HG02798 (cell line): Measurements from ENCODE around the gene ALKBH1.
"Not testable (repeated sequence)": the region's sequence is repeated elsewhere in the genome, so short reads cannot be mapped to it uniquely, and the experiment has no call there.

Experiments used
- ATAC-seq: cut with Tn5 transposase; IDR thresholded peaks from one replicate; pipeline ENCODE4 v1.9.1; 2021; ENCODE audit warnings: mild to moderate bottlenecking; ENCODE audit not compliant: unreplicated experiment, poor library complexity

Gene ALKBH1, protein sequence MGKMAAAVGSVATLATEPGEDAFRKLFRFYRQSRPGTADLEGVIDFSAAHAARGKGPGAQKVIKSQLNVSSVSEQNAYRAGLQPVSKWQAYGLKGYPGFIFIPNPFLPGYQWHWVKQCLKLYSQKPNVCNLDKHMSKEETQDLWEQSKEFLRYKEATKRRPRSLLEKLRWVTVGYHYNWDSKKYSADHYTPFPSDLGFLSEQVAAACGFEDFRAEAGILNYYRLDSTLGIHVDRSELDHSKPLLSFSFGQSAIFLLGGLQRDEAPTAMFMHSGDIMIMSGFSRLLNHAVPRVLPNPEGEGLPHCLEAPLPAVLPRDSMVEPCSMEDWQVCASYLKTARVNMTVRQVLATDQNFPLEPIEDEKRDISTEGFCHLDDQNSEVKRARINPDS

DNA sequence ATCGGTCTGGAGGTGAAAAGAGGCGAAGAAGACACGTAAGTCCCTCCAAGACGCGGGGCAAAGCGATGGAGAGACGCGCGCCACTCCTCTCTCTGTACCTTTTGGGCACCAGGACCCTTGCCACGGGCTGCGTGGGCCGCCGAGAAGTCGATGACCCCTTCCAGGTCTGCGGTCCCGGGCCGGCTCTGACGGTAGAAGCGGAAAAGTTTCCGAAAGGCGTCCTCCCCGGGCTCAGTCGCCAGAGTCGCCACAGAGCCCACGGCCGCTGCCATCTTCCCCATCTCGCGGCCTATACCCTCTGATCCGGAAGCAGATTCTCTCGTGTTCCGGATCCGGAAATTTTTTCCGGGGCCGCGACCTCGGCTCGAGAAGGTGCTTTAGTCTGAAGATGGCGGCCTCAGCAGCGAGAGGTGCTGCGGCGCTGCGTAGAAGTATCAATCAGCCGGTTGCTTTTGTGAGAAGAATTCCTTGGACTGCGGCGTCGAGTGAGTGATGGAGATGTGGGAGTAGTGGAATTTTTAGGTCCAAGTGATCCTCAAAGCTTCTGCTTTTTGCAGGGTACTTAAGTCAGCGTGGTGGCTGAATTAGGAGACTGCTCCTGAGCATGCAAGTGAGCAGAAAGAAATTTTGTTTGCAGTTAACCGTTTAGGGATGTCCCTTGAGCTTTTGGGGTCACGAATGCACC lies at the start of gene ALKBH1, which contains the start of gene SLIRP:
TSS of gene ALKBH1 (minus strand) at position 300 of the 685 bp plus-strand sequence. CDS start at position 281, 19 bp downstream.
TSS of gene SLIRP (plus strand) at position 380 of the 685 bp plus-strand sequence. CDS start at position 389, 9 bp downstream.
- ATAC-seq, result peak; percentile 98

DNA sequence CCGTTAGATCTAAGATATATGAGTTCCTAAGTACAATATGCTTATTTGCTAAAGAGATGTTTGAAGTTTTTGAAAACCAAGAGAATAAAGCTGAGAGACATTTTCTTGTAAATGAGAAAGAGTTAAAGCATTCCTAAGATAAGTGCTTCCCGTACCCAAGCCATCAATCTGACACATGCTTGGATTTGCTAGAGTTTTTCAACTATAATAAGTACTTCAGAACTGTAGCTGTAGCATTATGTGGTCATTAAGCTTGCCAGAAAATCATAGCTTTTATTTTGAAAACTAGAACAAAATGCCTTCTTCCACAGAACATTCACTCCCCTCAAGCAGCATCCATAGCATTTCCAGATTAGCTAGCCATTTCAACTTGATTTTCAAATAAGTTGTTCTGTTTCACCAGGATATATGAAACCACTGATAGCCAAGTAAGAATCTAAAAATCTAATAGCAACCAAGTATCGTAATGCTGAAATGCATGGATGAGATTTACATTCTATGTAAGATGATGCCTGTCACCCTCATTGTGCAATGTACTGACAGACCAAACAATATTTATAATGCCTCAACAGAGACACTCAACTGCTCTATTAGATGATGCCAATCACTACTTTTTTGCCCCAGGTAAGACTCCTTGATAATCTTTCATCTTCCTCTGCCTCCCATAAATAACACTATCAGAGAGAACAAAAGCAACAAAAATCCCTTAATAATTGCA lies 45.1 kb upstream of the ALKBH1 start:
- ATAC-seq, result no peak

DNA sequence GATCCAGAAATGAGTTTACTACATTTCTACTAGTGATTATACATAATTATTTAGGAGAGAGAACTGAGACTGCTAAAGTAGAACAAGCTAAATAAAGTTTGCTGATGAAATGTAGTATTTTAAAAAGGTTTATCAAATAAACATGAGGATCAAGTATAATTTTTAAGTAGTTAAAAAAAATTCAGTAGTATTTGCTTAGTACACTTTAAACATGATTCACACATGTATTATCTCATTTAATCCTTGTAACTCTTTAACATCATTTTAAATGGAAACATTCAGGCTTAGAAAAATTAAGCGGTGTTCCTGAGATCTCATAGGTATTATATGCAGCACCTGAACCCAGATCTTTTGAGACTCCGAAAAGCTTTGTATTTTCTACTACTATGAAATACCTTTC lies 44.4 kb upstream of the ALKBH1 start:
- ATAC-seq, result no peak

DNA sequence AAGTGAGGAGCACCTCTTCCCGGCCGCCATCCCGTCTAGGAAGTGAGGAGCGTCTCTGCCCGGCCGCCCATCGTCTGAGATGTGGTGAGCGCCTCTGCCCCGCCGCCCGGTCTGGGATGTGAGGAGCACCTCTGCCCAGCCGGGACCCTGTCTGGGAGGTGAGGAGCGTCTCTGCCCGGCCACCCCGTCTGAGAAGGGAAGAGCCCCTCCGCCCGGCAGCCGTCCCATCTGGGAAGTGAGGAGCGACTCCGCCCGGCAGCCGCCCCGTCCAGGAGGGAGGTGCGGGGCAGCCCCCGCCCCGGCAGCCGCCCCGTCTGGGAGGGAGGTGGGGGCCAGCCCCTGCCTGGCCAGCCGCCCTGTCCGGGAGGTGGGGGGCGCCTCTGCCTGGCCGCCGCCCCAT lies 39.6 kb upstream of the ALKBH1 start:
- ATAC-seq, result not testable (repeated sequence)

DNA sequence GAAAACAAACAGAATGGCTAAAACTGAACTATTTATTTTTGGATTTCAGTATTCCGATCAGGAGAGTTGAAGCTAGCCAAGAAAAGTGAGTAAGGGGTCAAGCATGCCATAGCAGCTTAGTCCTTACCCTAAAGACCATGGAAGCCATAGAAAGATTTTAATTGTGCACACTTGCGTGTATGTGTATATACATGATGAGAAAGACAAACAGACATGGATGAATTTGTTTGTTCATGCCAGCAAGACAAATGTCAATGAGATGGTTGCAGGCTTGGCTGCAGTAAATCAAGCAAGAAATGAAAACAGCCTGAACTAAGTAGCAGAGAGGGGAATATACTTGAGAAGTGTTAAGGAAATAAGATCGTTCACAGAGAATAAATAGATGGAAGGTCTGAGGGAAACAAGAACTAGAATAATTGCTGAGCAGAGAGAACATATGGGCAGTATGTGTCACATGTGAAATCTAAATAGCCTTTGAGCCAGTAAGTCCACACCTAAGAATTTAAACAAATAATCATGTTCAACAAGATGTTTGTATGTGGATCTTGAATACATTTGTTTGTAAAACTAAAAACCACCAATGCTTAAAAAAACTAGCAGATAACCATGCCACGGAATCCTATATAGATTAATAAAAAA lies 38.4 kb upstream of the ALKBH1 start:
- no peak for ATAC-seq

DNA sequence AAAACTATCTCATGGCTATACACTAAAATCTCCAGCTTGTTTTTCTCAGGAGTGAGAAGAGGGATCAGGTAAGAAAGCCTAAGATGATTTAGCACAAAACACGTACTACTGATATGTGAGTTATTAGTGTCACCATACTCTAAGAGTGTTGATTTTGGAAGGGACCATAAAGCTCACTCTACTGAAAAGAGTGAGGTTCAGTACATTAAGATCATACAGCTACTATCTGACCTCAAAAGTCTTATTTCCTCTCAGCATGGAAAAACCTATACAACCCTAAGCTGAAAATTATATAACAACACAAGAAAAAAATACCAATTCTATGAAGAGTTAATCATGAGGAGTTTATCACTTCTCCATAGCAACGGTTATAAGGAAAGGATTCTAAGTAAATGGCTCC lies 33.6 kb upstream of the ALKBH1 start:
- no peak for ATAC-seq

DNA sequence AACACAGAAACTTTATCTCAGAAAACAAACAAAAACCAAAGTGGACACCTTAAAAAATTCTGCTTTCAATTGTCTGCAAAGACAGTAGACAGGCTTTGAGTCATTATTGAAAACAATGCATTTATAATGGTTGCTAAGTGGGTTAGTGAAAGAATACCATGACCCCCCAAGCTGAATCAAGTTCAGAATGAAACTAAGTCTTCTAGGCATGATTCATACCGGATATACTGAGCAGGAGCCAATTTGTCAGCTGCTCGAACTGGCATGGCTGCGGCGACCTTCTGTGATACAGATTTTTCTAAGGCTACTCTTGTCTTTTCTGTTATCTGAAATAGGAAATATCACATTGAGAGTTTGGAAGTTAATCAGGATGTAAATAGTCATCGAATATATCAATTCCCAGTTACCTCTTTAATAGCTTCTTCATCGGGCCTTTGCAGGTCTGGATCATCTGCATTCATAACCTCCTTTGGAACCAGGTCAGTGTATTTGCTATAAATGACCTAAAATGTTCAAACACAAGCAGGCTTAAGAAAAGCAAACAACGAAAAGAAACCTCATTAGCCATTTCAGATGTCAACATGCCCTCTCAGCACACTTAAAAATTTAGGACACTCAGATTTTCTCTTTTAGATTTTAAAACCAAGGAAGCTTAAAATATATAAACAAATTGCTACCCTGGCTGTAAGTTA lies 30.9 kb upstream of the ALKBH1 start:
- no peak for ATAC-seq

DNA sequence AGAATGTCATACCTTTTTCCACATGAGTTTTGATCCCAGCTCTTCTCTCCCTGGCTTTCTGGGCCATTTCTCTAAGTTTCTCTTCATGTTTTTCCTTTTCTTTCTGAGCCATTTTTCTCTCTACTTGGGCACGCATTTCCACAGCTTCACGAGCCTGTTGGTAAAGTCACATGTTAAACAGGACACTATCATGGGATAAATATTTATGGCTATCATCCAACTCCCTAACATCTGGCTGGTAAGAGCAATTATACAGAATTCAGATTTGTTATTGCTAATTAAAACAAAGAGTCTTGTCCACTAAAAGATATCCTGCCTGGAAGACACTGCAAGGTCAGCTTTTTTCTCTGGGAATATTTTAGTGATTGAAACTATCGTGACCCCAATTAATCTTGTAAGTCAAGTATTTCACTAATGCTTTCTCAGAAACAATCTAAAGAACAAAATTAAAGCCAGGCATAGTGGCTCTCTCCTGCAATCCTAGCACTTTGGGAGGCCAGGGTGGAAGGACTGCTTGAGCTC lies 23.2 kb upstream of the ALKBH1 start:
- no peak for ATAC-seq

DNA sequence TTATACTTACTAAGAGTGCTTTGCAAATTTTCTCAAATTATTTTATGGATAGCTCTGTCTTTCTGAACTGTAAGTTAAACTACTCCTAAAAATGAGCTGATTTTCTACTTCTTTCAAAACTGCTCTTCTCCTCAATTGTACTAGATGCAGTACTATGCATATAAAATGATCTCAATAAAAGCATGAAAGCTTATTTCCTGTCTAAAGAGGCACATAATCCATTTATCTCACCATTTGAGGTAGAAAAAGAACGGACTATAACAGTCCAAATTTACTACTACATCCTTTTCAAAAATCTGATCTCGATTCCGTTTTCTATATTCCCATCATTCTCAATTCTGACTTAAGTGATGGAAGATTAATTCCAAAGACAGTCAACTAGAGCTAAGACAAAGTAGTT lies 14.5 kb upstream of the ALKBH1 start:
- no peak for ATAC-seq

DNA sequence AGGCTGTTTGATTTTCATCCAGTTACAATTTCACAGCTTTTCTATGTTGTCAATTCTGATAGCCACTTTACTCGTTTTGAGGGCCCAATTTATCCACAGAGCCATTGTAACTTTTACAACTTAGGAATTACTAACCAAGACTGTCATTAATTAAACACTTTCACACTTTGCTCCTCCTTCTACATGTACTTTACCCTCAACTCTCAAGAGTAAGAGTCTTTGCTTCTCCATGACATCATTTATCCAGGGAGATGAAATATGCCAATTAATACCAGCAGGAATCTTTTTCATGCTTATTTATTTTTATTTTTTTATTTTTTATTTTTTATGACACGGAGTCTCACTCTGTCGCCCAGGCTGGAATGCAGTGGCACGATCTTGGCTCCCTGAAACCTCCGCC lies 13.6 kb upstream of the ALKBH1 start:
- no peak for ATAC-seq

DNA sequence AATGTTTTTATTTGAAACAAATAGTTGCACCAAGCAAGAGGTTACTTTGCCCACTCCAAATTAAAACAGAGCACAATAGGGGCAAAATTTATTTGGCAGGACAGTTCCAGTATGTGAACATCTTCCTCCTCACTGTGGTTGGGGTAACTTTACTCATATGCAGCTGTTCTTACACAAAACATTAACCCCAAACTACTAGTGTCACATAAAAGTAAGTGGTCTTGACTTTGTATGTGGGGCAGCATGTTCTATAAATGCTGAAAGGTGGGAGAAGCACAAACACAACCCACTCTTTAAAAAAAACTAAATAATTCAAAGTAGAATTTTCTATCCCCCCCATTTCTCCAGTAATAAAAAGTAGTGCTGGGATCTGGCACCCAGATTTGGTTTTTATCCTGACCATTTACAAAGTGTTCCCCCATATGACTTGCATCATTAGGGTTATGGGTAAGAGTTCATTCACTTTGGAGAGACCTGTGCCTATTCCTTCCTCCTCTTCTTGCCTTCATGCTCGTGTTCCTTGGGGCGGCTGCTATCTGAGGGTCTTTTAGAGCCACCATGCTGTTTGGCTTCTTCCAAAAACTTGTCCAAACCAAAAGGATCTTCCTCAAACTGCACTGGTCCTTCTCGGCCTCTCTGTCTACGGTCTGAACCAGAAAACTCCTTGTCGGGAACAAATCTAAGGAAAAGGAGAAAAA lies 9.9 kb upstream of the ALKBH1 start:
- ATAC-seq, result no peak

DNA sequence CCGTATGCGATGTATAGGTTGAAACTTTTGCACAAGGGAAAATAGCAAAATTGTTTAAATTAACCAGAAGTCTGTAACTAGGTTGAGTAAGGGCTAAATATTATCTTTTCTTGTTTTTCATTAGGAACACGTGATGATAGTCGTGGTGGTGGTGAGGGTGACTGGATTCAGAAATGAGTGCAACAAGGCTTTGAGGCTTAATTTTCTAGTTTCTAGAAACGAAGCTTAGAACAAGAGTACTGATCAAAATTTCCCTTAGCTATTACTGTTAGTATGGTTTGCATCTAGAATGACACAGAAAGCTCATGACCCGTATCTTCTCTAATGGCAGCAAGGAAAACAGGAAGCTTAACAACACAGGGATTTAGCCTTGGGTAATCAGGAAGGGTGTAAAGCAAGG lies 7.1 kb upstream of the ALKBH1 start:
- ATAC-seq, result no peak

DNA sequence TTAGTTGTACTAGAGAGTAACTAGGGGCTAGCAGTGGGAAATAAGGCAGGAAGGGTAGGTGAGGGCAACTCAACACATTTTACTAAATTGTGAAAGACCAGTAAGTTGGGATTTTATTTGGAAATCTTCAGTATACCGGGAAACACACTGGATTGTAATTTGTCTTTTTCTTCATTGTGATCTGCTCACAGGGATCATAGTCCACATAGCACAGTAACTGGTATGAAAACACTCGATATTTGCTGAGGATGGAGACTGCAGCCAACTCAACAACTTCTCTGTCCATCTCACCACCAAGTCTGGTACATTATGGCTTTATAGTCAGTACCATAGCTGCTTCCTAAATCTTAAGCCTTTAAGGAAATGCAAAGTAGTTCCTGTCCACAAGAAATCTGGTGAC lies 2.5 kb upstream of the ALKBH1 start:
- no peak for ATAC-seq

DNA sequence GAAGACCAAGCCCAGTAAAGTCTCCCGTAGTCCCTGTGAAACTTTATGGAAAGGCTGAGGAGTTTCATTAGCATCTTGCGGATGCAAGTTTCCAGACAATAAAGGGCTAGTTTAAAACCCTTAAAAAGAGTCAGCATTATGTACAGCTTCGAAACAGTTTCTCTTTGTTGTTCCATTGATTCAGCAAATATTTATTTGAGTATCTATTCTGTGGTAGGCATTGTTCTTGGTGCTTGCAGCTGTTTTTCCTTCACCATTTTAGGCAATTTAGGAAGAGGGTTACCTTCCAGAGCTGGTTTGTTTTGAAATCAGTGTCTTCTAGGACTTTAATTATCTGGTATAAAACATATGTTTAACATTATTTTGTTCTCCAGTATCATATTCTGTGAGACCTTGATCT lies 1.6 kb upstream of the ALKBH1 start:
- ATAC-seq, result no peak

DNA sequence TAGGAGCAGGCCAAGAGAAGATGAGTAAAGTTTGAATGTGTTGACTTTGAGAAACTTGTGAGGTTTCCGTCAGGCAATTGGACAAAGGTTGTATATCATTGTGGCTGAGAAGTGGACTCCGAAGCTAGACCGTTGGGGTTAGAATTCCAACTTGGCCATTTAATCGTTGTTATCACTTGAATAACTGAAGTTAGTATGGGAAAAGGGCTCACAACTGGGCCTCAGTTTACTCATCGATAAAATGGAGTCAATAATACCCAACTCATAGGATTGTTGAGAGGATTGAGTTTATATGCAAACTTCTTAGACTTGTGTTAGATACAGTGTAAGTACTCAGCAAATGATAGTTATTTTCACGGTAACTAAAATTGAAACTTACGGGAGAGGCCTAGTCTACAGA lies 926 bp upstream of the ALKBH1 start:
- ATAC-seq, result no peak

DNA sequence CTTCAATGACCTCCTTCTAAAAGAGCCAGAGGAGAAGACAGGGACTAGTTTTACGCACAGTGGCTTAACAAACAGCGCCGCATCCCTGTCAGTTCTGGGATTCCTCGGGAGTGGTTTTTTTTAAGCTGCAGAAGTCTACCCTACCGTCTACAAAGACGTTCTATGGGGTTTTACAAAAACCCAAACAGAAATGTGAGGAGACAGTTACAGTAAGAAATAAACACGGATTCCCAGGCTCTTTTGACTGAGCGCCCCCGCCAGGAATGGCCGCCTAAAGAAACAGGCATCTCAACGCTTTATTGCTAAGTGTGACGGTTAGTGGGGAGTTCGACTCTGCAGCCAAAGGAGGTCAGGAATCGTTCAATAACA lies 484 bp downstream of the ALKBH1 start:
- peak; percentile 29 for ATAC-seq

DNA sequence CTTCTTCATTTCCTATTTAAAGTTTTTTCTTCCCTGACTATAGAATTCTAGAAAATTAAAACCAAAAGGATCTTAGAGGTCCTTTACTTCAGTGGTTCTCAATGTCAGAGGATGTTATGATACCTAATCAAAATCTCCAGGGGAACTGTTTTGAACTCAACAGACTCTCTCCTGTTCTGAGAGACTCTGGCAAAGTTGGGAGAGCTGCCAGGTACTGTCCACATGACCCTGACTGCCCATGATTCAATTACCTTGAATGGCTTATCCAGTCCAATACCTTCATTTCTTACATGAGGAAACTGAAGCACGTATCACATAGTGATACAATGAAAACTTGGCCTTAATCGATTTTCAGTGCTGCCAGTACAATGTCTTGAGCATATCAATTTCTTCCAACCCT lies 16.6 kb downstream of the ALKBH1 start:
- ATAC-seq, result no peak

DNA sequence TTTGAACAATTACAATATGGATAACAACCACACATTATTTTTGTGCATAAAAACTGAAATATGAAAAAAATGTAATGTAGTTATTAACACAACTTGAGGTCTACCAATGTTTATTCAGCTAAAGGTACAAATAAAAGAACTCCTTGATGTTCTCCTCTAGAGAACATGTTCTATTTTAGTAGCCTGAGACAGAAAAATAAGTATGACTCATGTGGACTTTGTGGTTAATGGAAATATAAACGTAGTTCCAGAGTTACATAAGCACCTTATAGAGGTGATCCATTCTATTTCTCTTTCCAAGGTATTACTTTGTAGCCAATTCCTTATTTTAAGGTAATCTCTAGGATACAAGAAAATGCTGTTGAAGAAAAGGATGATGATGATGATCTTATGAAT lies 25.7 kb downstream of the ALKBH1 start:
- no peak for ATAC-seq
